Dermis microvascular lymphatic vessel endothelial cell (primary cell): Measurements from ENCODE around the gene UBE2A. TPM values are rescaled to one million over a fixed set of nuclear protein-coding genes. Genes with fewer than 3 reads are reported as not detected.
A peak's percentile ranks its signal among the peaks of the same experiment; 100 is the strongest.

Experiments
- DNase-seq, 2 donors: peaks; one replicate each; pipeline versions ENCODE4 v3.0.0 to v3.0.0-alpha.2; 2010; ENCODE audit warnings: low read depth in 2 of 2
- total RNA-seq: library from RNA; depleted of rRNA; stranded (reverse); fragments of >200 nt; gene quantifications from 2 replicates; pipeline ENCODE4 v1.2.1, GENCODE V29; 2014

Gene UBE2A
- total RNA-seq, 1 donor from 2014 or later, result 15.1 TPM

- DNase-seq, result no peak
Measured at GRCh38 chrX:119607018-119607389, 32.6 kb downstream of the UBE2A start.

GRCh38 chrX:119614776-119615175 is 40.4 kb downstream of the UBE2A start:
- DNase-seq, result no peak

GRCh38 chrX:119617517-119618164 is 43.3 kb downstream of the UBE2A start:
- no peak for DNase-seq

- DNase-seq, result no peak
Measured at GRCh38 chrX:119618439-119618838, 44.1 kb downstream of the UBE2A start.

- DNase-seq, result peak in 1 of 2 donors; percentile 90
Measured at GRCh38 chrX:119622356-119623232, 48.2 kb downstream of the UBE2A start.

- DNase-seq, result no peak
Measured at GRCh38 chrX:119624417-119624816, 50.1 kb downstream of the UBE2A start.

- DNase-seq, result no peak
Measured at GRCh38 chrX:119624951-119625668, 50.7 kb downstream of the UBE2A start.

GRCh38 chrX:119625843-119626242 is 51.5 kb downstream of the UBE2A start:
- no peak for DNase-seq

Other genes with a start within 250 kb of the UBE2A start
- gene SLC25A43, start 175.2 kb upstream of the UBE2A start, total RNA-seq, result 12.3 and 14.4 TPM in 2 replicates
- gene SLC25A5, start 106.1 kb upstream of the UBE2A start, total RNA-seq, result 255 and 256 TPM in 2 replicates
- gene STEEP1, start 9.2 kb upstream of the UBE2A start, total RNA-seq, result 34.4 and 36.9 TPM in 2 replicates
- gene NKRF, start 31.9 kb downstream of the UBE2A start, total RNA-seq, result 3.1 and 4.4 TPM in 2 replicates
- 15.1 and 32.9 TPM in 2 replicates for gene SEPTIN6, start 118.6 kb downstream of the UBE2A start, total RNA-seq
- gene SOWAHD, start 184.0 kb downstream of the UBE2A start, total RNA-seq, result not detected in 2 replicates
- gene RPL39, start 217.1 kb downstream of the UBE2A start, total RNA-seq, result 2,075 and 2,198 TPM in 2 replicates